GM18505 (cell line): Measurements from ENCODE around the gene TRIM31.

Experiments
- ATAC-seq: cut with Tn5 transposase; IDR thresholded peaks from one replicate; pipeline ENCODE4 v1.9.1; 2021; ENCODE audit not compliant: unreplicated experiment
- POLR2A ChIP-seq: IDR thresholded peaks from 4 replicates; pipeline ENCODE4 v1.6.1; 2011; ENCODE audit warnings: borderline replicate concordance; ENCODE audit not compliant: insufficient read depth, insufficient read length; ENCODE audit errors: extremely low read depth

TRIM31 gene

GRCh38 chr6:30096829-30097228 lies 16.1 kb downstream of the TRIM31 start:
- ATAC-seq: no peak
- TF ChIP-seq POLR2A: no peak

GRCh38 chr6:30093951-30094661 lies 18.8 kb downstream of the TRIM31 start:
- no peak for TF ChIP-seq POLR2A
- no peak for ATAC-seq

GRCh38 chr6:30092852-30093543 lies 19.9 kb downstream of the TRIM31 start:
- ATAC-seq: no peak
- TF ChIP-seq POLR2A: no peak

GRCh38 chr6:30091577-30092381 lies 21.1 kb downstream of the TRIM31 start:
- no peak for ATAC-seq
- no peak for TF ChIP-seq POLR2A

- no peak for ATAC-seq
- TF ChIP-seq POLR2A: no peak
Measured at GRCh38 chr6:30087876-30088275, 25.0 kb downstream of the TRIM31 start.

- no peak for TF ChIP-seq POLR2A
- ATAC-seq: no peak
Measured at GRCh38 chr6:30077218-30077617, 35.7 kb downstream of the TRIM31 start.

GRCh38 chr6:30075790-30076732 lies 36.8 kb downstream of the TRIM31 start:
- TF ChIP-seq POLR2A: no peak
- no peak for ATAC-seq

GRCh38 chr6:30075094-30075789 lies 37.6 kb downstream of the TRIM31 start, which contains the start of gene RNF39:
Gene RNF39 (minus strand): TSS chr6:30075769. CDS start chr6:30075585, 184 bp downstream.
- TF ChIP-seq POLR2A: no peak
- ATAC-seq: no peak

GRCh38 chr6:30074331-30075093 lies 38.4 kb downstream of the TRIM31 start:
- no peak for TF ChIP-seq POLR2A
- ATAC-seq: no peak

GRCh38 chr6:30073489-30074235 lies 39.2 kb downstream of the TRIM31 start:
- TF ChIP-seq POLR2A: no peak
- no peak for ATAC-seq

- TF ChIP-seq POLR2A: no peak
- no peak for ATAC-seq
Measured at GRCh38 chr6:30071858-30072257, 41.0 kb downstream of the TRIM31 start.

GRCh38 chr6:30071081-30071818 lies 41.6 kb downstream of the TRIM31 start:
- TF ChIP-seq POLR2A: no peak
- no peak for ATAC-seq
